ENCODE results near the gene RNF220.

Gene RNF220

DNA sequence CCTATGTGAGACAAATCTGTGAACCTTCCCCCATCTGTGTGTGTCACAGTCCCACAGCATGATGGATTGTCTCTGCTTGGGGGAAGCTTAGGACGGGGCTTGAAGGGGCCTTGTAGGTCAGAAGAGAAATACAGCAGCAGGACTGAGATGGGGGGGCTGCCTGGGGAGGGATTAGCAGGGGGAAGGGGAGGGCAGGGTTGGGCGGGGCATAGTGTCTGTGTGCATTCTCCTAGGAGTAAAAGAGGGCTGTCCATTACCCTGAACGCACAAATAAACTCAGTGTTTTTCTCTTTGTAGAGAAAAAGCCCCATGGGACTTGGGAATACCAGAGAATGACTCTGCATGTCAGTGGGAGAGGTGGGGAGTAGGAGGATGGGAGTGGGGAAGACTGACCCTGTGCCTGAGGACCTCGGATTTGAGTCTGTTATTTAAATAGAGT, 16.4 kb downstream of the RNF220 start:
- no peak overlapping the region for H3K4me3 ChIP-seq (ENCODE audit: low read depth, low read length)
- no peak for DNase-seq (ENCODE audit: low read depth)
- no peak for TF ChIP-seq CTCF (IDR thresholded peaks at IDR 0.05; ENCODE audit: control insufficient read depth, extremely low read depth, insufficient read depth)

GRCh38 chr1:44422161-44422560, 17.1 kb downstream of the RNF220 start:
- DNase-seq (ENCODE audit: low read depth) = no peak
- H3K4me3 ChIP-seq (ENCODE audit: low read depth, low read length) = no peak overlapping the region

GRCh38 chr1:44423591-44424537, 18.8 kb downstream of the RNF220 start:
- no peak overlapping the region for H3K4me3 ChIP-seq (ENCODE audit: low read depth, low read length)
- no peak for TF ChIP-seq CTCF (IDR thresholded peaks at IDR 0.05; ENCODE audit: control insufficient read depth, extremely low read depth, insufficient read depth)
- DNase-seq (ENCODE audit: low read depth) = peak; percentile 90

More at GRCh38 chr1:44422161-44422560, 17.1 kb downstream of the RNF220 start:
- TF ChIP-seq CTCF (IDR thresholded peaks at IDR 0.05; ENCODE audit: control insufficient read depth, extremely low read depth, insufficient read depth) = no peak

- H3K4me3 ChIP-seq (ENCODE audit: low read depth, low read length) = no peak overlapping the region
- no peak for TF ChIP-seq CTCF (IDR thresholded peaks at IDR 0.05; ENCODE audit: control insufficient read depth, extremely low read depth, insufficient read depth)
- DNase-seq (ENCODE audit: low read depth) = no peak
These were observed 19.7 kb downstream of the RNF220 start for GRCh38 chr1:44424747-44425146.

- no peak for DNase-seq (ENCODE audit: low read depth)
- TF ChIP-seq CTCF (IDR thresholded peaks at IDR 0.05; ENCODE audit: control insufficient read depth, extremely low read depth, insufficient read depth) = no peak
These were observed 20.5 kb downstream of the RNF220 start for GRCh38 chr1:44425341-44426082.

DNA sequence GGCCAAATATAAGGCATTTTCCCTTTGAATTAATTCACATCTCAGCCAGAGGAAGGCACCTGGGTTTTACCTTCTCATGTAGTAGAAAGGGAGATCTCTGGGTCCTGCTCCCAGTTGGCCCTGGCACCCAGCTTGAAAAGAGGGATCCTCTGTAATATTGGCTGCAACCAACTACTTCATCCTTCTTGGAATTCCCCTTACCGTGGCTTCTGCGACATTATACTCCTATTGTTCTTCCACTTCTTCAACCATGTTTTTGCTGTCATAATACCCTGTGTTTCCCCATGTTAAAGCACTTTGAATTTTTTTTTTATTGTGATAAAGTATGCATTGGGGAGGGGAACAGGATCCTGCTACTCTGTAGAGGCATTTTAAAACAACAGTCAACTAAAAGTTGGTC, 26.8 kb downstream of the RNF220 start:
- H3K4me3 ChIP-seq (ENCODE audit: low read depth, low read length) = no peak overlapping the region
- no peak for TF ChIP-seq CTCF (IDR thresholded peaks at IDR 0.05; ENCODE audit: control insufficient read depth, extremely low read depth, insufficient read depth)
- DNase-seq (ENCODE audit: low read depth) = no peak

More at GRCh38 chr1:44425341-44426082, 20.5 kb downstream of the RNF220 start:
- no peak overlapping the region for H3K4me3 ChIP-seq (ENCODE audit: low read depth, low read length)
